GM21529 (cell line): Measurements from ENCODE around the gene FLCN.

Source experiments
- ATAC-seq: cut with Tn5 transposase; IDR thresholded peaks from one replicate; pipeline ENCODE4 v1.9.1; 2021; ENCODE audit not compliant: unreplicated experiment

FLCN gene

DNA sequence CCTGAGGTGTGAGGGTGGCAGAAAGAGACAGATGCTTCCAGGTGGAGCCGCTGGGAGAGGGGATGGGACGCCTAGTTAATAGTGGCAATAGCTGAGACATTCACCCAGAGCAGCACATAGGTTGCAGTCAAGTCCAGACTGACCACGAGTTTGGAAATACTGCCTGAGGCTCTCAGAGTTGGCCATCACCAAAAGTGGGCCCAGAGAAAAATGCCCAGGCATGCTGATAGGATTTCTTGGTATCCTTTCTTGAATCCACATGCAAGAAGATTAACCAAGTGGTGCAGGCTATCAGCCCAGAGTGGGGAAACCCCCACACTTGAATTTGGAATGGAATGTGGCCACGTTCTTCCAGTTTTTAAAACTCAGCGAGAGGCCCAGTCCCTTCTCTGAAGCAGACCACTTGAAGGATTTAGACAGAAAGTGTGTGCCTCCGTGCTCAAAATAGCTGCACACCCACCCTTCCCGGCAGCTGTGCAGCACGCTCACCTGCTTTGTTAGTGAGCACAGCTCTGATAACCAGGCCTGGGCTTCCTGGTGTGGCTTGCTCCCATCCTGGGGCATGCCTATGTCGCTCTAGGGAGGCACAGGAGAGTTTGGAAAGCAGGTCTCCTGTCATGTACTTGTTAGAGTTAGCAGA lies 66.5 kb downstream of the FLCN start:
- ATAC-seq = no peak

GRCh38 chr17:17169396-17169795 lies 67.6 kb downstream of the FLCN start:
- ATAC-seq = no peak

DNA sequence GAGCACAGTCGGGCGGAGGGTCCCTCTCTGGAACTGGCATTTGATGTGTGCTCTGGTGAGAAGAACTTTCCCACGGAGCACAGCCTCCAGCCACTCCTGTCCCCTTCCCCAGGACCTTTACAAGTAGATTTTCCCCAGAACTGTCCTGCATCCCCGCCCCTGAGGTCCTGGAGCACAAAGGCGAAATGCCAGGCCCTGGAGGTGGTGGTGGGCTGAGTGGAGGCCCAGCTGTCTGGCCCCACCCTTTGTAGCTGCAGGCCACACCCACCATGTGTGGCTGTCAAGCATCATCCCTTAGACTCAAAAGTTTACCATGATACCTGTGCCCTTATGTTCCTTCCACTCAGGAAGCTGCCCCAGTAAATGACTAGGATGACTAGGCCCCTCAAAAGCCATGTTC lies 68.6 kb downstream of the FLCN start:
- ATAC-seq = no peak

DNA sequence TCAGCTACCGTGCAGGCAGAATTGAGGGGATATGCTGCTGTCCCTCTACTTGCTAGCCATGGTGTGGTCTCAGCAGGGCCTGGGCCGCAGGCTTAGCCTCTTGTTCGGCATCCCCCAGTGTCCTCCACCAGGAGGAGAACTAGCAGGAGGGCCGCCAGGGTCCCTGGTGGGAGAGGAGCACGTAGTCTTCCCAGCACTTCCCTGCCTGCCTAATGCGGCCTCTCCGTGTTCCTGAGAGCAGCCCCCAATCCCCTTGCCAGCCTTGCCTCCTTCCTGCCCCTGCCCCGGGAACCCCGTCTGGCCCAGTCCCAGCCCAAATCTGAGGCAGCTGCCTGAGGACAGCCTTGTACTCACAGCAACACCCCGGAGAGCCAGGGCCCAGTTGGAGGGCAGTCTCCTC lies 69.0 kb downstream of the FLCN start:
- no peak for ATAC-seq

DNA sequence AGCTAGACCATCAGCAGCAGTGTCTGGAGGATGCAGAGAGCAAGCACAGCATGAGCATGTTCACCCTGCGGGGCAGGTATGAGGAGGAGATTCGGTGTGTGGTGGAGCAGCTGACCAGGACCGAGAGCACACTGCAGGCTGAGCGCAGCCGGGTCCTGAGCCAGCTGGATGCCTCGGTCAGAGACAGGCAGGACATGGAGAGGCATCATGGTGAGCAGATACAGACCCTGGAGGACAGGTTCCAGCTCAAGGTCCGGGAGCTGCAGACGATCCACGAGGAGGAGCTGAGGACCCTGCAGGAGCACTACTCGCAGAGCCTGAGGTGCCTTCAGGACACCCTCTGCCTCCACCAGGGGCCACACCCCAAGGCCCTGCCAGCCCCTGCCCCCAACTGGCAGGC lies 69.6 kb downstream of the FLCN start:
- ATAC-seq = no peak

GRCh38 chr17:17166446-17166845 lies 70.5 kb downstream of the FLCN start:
- no peak for ATAC-seq

- ATAC-seq = no peak
These were observed 71.2 kb downstream of the FLCN start for GRCh38 chr17:17165666-17166308.

GRCh38 chr17:17164676-17165075 lies 72.3 kb downstream of the FLCN start:
- no peak for ATAC-seq

DNA sequence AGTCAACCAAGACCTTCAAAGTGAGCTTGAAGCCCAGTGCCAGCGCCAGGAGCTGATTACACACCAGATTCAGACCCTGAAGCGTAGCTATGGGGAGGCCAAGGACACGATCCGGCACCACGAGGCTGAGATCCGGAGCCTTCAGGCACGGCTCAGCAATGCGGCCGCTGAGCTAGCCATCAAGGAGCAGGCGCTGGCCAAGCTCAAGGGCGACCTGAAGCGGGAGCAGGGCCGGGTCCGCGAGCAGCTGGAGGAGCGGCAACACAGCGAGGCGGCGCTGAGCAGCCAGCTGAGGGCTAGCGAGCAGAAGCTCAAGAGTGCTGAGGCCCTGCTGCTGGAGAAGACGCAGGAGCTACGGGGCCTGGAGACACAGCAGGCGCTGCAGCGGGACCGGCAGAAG lies 72.8 kb downstream of the FLCN start:
- no peak for ATAC-seq
